ENCODE data around the gene RNF180.

DNA sequence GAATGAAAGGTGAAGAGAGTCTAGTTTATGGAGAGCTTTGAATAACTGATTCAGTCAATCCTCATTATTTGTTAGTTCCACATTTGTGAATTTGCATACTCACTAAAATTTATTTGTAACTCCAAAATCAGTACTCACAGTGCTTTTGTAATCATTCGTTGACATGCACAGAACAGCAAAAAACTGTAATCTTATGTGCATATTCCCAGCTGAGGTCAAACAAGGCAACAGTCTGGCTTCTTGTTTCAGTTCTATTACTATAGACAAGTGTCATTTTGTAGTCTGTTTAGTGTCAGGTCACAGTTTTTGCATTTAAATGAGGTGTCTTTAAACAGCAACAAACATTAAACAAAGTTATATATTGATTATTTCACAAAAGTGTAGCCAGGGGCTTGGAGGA lies 142.5 kb downstream of the RNF180 start:
- TF ChIP-seq ZKSCAN1 (IDR thresholded peaks at IDR 0.05; ENCODE audit: low read length) (no peak), EZH2 (conservative IDR thresholded peaks at IDR 0.05; ENCODE audit: low read depth, low read length) (no peak), STAT5B (CRISPR knock-in tag; IDR thresholded peaks at IDR 0.05) (no peak), ERF (CRISPR knock-in tag; IDR thresholded peaks at IDR 0.05) (no peak), RAD21 (CRISPR knock-in tag; IDR thresholded peaks at IDR 0.05) (no peak)
- TF ChIP-seq, protein P1, sequence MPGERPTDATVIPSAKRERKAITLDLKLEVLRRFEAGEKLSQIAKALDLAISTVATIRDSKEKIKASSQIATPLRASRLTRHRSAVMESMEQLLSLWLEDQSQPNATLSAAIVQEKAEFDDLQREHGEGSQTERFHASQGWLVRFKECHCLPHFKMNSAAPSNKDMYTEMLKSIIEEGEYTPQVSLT (CRISPR knock-in tag; IDR thresholded peaks at IDR 0.05; ENCODE audit: borderline replicate concordance, low read depth): no peak
- TF ChIP-seq, protein P2, sequence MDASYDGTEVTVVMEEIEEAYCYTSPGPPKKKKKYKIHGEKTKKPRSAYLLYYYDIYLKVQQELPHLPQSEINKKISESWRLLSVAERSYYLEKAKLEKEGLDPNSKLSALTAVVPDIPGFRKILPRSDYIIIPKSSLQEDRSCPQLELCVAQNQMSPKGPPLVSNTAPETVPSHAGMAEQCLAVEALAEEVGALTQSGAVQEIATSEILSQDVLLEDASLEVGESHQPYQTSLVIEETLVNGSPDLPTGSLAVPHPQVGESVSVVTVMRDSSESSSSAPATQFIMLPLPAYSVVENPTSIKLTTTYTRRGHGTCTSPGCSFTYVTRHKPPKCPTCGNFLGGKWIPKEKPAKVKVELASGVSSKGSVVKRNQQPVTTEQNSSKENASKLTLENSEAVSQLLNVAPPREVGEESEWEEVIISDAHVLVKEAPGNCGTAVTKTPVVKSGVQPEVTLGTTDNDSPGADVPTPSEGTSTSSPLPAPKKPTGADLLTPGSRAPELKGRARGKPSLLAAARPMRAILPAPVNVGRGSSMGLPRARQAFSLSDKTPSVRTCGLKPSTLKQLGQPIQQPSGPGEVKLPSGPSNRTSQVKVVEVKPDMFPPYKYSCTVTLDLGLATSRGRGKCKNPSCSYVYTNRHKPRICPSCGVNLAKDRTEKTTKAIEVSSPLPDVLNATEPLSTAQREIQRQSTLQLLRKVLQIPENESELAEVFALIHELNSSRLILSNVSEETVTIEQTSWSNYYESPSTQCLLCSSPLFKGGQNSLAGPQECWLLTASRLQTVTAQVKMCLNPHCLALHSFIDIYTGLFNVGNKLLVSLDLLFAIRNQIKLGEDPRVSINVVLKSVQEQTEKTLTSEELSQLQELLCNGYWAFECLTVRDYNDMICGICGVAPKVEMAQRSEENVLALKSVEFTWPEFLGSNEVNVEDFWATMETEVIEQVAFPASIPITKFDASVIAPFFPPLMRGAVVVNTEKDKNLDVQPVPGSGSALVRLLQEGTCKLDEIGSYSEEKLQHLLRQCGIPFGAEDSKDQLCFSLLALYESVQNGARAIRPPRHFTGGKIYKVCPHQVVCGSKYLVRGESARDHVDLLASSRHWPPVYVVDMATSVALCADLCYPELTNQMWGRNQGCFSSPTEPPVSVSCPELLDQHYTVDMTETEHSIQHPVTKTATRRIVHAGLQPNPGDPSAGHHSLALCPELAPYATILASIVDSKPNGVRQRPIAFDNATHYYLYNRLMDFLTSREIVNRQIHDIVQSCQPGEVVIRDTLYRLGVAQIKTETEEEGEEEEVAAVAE (CRISPR knock-in tag; IDR thresholded peaks at IDR 0.05; ENCODE audit: borderline replicate concordance): no peak
- TF ChIP-seq, protein P3, sequence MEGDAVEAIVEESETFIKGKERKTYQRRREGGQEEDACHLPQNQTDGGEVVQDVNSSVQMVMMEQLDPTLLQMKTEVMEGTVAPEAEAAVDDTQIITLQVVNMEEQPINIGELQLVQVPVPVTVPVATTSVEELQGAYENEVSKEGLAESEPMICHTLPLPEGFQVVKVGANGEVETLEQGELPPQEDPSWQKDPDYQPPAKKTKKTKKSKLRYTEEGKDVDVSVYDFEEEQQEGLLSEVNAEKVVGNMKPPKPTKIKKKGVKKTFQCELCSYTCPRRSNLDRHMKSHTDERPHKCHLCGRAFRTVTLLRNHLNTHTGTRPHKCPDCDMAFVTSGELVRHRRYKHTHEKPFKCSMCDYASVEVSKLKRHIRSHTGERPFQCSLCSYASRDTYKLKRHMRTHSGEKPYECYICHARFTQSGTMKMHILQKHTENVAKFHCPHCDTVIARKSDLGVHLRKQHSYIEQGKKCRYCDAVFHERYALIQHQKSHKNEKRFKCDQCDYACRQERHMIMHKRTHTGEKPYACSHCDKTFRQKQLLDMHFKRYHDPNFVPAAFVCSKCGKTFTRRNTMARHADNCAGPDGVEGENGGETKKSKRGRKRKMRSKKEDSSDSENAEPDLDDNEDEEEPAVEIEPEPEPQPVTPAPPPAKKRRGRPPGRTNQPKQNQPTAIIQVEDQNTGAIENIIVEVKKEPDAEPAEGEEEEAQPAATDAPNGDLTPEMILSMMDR (CRISPR knock-in tag; IDR thresholded peaks at IDR 0.05): no peak

Data from HepG2 (cell line).